Stomach (tissue), 4 donors: Measurements from ENCODE around the gene GLIS2.

ENCODE experiments used
- CTCF ChIP-seq, 7 experiments: fragments of 450-650 bp in 4 of 7; fragments of 200-600 bp in 3 of 7; sonication (generic) in 3 of 7; IDR thresholded peaks; one replicate each; pipeline ENCODE4 v1.5.1; 2016 to 2019; ENCODE audit warnings: antibody characterized with exemption in 7 of 7, control low read depth in 2 of 7, mild to moderate bottlenecking in 1 of 7
- POLR2A ChIP-seq, 4 donors: fragments of 450-650 bp; IDR thresholded peaks; one replicate each; pipeline ENCODE4 v1.6.1; 2016; ENCODE audit warnings: antibody characterized with exemption in 4 of 4, control low read depth in 2 of 4, mild to moderate bottlenecking in 1 of 4, moderate library complexity in 1 of 4
- POLR2AphosphoS5 ChIP-seq, 3 donors: sonication (generic); formaldehyde crosslinking; IDR thresholded peaks; one replicate each; pipeline ENCODE4 v1.6.1; 2016; ENCODE audit warnings: antibody characterized with exemption in 3 of 3

- TF ChIP-seq CTCF (IDR thresholded peaks at IDR 0.05) (no peak), POLR2A (IDR thresholded peaks at IDR 0.05) (no peak), POLR2AphosphoS5 (IDR thresholded peaks at IDR 0.05) (no peak)
Observed at GRCh38 chr16:4341250-4341649, 25.4 kb downstream of the GLIS2 start.
